ENCODE results near the gene SNTB2. TPM values are rescaled to one million over a fixed set of nuclear protein-coding genes. Genes with fewer than 3 reads are reported as not detected.

SNTB2 gene
- total RNA-seq, 1 experiment from 2014 or later = 20.2 TPM

DNA sequence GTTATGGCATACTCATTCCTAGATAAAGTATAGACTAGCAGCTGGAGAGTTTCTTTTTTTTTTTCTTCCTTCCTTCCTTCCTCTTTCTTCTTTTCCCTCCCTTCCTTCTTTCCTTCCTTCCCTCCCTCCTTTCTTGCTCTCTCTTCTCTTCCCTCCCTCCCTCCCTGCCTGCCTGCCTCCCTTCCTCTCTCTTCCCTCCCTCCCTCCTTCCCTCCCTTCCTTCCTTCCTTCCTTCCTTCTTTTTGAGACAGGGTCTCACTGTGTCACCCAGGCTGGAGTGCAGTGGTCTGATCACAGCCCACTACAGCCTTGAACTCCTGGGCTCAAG, 7.0 kb upstream of the SNTB2 start:
- Histone ChIP-seq H4K20me1 (ENCODE audit: control insufficient read depth, insufficient read depth, insufficient read length) (no peaks in the 10 kb centered on the region), H3K23me2 (ENCODE audit: insufficient read length, low read depth, low read length, poor library complexity, severe bottlenecking) (no peaks in the 10 kb centered on the region), H3K23ac (ENCODE audit: insufficient read length, low read depth, low read length) (no peak overlapping the region), H3K79me1 (ENCODE audit: insufficient read depth, low read depth, low read length, poor library complexity, severe bottlenecking) (no peaks in the 10 kb centered on the region), H2BK120ac (ENCODE audit: low read depth, low read length, poor library complexity, severe bottlenecking) (no peak overlapping the region), H3K9ac (ENCODE audit: extremely low read depth, insufficient read length, low read length) (no peak overlapping the region), H3K9me3 (ENCODE audit: control insufficient read depth, low read depth, low read length) (no peaks in the 10 kb centered on the region), H3T11ph (ENCODE audit: low read length) (no peak overlapping the region), H3K79me2 (ENCODE audit: insufficient read depth, low read length) (no peaks in the 10 kb centered on the region), H3K14ac (ENCODE audit: insufficient read depth, low read length) (no peak overlapping the region), H2BK5ac (ENCODE audit: insufficient read length, low read length) (no peak overlapping the region), H3K27me3 (ENCODE audit: insufficient read depth, low read length) (no peaks in the 10 kb centered on the region), H2AFZ (ENCODE audit: low read length) (no peak overlapping the region), H2BK15ac (ENCODE audit: low read depth, low read length) (no peak overlapping the region), H3K4me1 (ENCODE audit: insufficient read depth, low read length) (no peaks in the 10 kb centered on the region), H4K5ac (ENCODE audit: insufficient read length, low read depth, low read length) (no peak overlapping the region), H4K8ac (replicated peaks; ENCODE audit: insufficient read length, low read depth, low read length) (no peak overlapping the region), H4K91ac (ENCODE audit: insufficient read length, low read depth, low read length) (no peak overlapping the region), H3K4me2 (ENCODE audit: insufficient read depth, insufficient read length, low read length) (no peak overlapping the region), H3K56ac (ENCODE audit: insufficient read length, low read depth, low read length) (no peak overlapping the region), H3K27ac (ENCODE audit: insufficient read length, low read depth, low read length) (no peak overlapping the region), H2BK20ac (ENCODE audit: low read depth, low read length, poor library complexity, severe bottlenecking) (no peak overlapping the region), H2BK12ac (ENCODE audit: insufficient read length, low read depth, low read length) (no peak overlapping the region), H3K18ac (ENCODE audit: insufficient read length, low read depth, low read length) (no peak overlapping the region), H3K4ac (ENCODE audit: low read depth, low read length) (no peak overlapping the region), H2AK5ac (ENCODE audit: insufficient read length, low read length) (no peak overlapping the region)
- Mint-ChIP-seq H3K27ac (no peak overlapping the region), H3K9me3 (no peaks in the 10 kb centered on the region), H3K4me3 (no peak overlapping the region), H3K36me3 (ENCODE audit: insufficient read depth in 1 of 3, low read depth in 3 of 3) (peaks cover 0 to 2% (median 0%) of the 10 kb centered on the region in 3 experiments; a peak in 4 of 7 replicates), H3K27me3 (ENCODE audit: low read depth) (no peaks in the 10 kb centered on the region), H3K4me1 (no peaks in the 10 kb centered on the region; a peak in 1 of 4 replicates)
- TF ChIP-seq, protein P1, sequence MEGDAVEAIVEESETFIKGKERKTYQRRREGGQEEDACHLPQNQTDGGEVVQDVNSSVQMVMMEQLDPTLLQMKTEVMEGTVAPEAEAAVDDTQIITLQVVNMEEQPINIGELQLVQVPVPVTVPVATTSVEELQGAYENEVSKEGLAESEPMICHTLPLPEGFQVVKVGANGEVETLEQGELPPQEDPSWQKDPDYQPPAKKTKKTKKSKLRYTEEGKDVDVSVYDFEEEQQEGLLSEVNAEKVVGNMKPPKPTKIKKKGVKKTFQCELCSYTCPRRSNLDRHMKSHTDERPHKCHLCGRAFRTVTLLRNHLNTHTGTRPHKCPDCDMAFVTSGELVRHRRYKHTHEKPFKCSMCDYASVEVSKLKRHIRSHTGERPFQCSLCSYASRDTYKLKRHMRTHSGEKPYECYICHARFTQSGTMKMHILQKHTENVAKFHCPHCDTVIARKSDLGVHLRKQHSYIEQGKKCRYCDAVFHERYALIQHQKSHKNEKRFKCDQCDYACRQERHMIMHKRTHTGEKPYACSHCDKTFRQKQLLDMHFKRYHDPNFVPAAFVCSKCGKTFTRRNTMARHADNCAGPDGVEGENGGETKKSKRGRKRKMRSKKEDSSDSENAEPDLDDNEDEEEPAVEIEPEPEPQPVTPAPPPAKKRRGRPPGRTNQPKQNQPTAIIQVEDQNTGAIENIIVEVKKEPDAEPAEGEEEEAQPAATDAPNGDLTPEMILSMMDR (conservative IDR thresholded peaks at IDR 0.05) = no peak
- no peak for DNase-seq
